Muscle of arm (tissue), 12 donors: ENCODE data around the gene STXBP6. TPM values are rescaled to one million over a fixed set of nuclear protein-coding genes. Genes with fewer than 3 reads are reported as not detected.
A peak's percentile ranks its signal among the peaks of the same experiment; 100 is the strongest.
"Not testable (repeated sequence)": the region's sequence is repeated elsewhere in the genome, so short reads cannot be mapped to it uniquely, and the experiment has no call there.

Experiments used
- DNase-seq: peaks from one replicate; pipeline ENCODE4 v3.0.0-alpha.2; 2013
- polyA plus RNA-seq, 12 donors: library from polyadenylated mRNA; unstranded; fragments of 120-200 nt; gene quantifications; one replicate each; pipeline ENCODE4 v1.2.1, GENCODE V29; 2013; ENCODE audit not compliant: insufficient read length in 12 of 12

STXBP6 gene
- polyA plus RNA-seq, 12 donors: 14.8 to 27.1 (median 19.8) TPM; not detected in 1

DNA sequence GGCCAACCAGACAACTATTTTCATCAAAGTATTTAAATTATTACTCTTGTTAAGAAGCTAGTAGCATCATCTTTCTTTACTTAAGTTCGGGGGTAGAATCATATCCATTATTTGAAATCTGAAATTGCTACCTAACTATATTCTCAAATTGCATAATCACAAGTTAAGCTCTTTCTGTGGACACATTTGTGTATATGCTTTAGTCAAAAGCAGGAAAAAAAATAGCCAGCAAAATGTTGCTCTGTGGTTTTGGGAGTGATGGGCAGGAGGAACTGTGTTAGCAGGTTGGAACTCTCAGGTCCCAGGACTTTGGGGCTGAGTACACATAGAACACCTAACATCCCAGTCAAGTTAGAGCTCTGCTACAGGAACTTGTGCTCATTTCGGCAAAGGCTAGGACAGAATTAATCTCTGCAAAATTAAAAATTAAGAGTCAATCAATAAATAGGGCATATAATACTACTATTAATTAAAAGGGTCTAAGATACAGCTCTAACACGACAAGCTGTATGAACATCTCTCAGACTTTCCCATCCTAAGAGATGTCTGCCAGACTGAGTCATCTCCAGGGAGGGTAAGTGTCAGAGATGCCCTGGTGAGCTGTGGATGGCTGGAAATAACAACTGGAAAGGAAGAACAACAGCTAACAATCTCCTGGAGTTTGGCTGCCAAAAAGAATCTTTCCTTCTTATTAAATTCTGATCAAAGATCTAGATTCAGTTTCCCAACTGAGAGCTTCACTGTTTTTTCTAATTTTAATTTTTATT, 212.5 kb downstream of the STXBP6 start:
- no peak for DNase-seq

DNA sequence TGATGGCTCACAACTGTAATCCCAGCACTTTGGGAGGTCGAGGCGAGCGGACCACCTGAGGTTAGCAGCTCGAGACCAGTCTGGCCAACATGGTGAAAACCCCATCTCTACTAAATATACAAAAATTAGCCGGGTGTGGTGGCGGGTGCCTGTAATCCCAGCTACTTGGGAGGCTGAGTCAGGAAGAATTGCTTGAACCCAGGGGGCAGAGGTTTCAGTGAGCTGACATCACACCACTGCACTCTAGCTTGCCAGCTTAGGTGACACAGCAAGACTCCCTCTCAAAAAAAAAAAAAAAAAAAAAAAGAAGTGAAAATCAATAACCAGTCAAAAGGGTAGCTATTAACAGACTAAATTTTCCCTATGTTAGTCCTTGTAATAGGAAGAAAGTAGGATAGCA, 213.6 kb downstream of the STXBP6 start:
- DNase-seq: not testable (repeated sequence)

DNA sequence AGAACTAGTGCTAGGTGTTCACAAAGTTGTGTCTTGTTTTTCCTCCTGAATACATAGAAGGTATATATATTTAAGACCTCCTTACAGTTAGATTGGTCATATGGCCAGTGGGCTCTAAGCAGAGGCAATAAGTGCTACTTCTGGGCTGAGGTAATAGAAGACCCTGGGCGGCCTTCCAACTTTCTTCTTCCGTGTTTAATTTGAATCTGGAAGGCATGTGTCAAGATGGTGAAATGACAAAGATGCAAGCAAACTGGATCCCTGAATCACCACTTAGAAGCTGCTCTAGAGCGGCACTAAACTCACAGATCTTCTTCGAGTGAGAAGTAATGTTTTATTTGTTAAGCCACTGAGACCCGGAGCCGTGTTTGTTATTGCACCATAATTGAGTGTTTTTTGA, 215.0 kb downstream of the STXBP6 start:
- no peak for DNase-seq

DNA sequence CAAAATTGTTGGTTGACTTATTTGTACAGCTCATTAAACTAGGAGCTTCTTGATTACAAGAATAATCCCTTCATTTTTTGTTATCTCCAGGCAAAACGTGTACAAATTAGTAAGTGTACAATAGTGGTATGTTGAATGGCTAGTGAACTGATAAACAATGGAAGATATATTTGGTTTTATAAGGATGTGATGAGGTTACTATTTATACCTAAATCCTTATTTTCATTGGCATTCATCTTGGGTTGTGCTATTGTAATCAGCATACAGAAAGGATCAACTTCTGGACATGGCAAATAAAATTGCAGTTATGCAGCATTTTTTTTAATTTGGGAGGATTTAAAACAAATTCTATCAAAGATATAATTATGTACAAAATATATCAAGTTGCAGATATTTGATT, 216.6 kb downstream of the STXBP6 start:
- DNase-seq: no peak

DNA sequence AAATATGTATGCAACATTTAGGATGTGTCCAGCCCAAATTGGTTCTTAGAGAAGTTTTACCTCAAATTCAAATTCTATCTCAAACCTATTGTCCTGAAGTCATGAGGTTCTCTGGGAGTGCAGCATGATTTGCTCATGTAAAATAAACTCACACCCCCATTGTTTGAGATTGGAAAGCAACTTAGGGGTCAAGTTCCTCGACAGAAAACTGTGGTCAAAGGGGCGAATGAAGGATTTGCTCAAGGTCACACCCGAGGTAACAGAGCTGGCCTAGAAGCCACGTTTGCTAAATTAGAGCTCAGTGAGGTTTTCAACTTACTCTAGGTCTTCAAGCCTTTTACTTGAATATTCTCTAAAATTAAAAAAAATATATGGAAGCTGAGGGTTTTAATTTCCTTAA, 218.3 kb downstream of the STXBP6 start:
- no peak for DNase-seq

DNA sequence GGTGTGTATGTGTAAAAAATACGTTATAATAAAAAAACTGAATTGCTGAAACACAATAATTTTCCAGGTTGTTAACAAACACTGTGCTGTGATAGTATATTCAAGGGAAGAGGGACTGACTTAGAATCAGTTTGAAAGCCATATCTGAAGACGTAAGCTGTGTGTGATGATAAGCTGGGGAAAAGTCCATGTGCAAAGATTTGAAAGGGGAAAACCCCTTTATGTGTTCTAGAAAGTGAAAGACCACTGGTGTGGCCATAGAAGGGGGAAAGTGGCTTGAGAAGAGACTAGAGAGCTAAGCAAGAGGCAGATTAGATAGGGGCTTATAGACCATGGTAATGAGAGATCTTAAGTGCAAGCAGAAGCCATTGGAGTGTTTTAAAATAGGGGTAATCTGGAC, 220.1 kb downstream of the STXBP6 start:
- no peak for DNase-seq

DNA sequence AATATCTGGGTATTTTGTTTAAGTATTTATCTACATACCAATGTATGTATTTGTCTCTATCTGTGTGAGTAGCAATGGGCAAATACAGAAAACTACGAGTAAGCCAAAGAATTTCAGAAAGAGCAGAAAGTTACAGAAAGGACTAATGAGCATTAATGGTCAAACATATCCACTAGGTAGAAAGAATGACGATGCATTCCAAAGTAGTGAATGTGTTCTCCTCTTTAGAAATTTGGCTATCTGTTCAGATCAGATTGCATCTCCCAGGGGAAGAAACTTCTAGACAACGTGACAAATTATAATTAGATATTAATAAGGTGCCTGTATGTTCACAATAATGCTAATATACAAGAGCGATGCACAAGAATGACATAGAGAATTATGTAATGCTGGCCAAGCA, 221.5 kb downstream of the STXBP6 start:
- DNase-seq: no peak

DNA sequence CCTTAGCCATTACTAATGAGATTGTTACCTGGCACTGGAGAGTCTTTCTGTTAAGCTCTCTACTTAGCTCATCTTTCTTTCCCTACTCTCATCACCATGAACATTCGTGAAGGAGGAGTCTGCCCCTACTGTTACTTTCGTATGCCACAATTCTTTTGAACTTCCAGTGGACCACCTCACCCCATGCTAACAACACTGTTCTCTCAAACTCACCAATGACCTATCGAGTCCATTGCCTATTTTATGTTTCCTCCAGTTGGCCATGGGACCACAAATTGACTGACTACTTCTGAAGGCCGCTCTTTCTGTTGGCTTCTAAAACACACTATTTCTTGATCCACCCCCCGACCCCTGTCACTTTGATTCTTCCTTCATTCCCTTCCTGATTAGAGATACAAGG, 223.6 kb downstream of the STXBP6 start:
- DNase-seq: no peak

DNA sequence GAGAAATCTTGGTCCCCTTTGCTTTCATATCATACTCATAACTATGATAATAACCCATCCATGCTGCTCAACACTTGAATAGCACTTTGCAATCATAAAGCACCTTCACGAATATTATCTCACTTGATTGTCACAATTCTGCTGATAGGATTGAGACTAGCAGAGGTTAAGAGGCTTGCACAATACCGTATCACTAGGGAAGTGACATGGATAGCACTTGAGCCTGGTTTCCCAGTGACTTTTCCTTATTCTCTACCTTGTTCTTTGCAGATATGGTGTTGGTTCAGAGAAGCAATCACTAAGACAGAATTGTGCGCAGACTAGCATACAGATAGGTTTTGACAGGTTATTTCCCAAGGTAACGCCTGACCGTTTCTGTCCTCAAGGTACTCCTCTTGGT, 229.3 kb downstream of the STXBP6 start:
- no peak for DNase-seq

DNA sequence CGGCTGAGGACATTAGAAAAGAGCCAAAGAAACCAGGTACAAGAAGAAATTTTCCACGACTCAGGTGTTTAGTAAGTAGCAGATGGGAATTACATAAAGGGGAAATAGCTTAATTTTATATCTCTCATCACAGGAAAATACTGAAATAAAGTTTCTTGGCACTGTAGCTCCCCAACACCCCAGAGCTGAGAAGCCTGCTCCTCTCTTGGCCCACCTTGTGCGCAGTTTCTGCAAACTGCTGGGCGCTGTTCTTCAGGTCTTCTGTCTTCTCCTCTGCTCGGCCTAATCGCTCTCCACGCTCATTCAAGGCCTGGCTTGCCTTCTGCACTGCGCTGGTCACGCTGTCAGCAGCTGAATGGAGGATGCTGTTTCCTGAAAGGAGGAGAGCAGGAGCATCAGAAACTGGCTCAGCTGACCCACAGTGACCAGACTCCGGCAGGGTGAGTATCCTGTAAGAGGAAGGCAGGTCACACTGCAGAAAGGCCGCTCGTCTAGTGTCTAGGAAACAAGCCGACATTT, 231.1 kb downstream of the STXBP6 start:
- no peak for DNase-seq

DNA sequence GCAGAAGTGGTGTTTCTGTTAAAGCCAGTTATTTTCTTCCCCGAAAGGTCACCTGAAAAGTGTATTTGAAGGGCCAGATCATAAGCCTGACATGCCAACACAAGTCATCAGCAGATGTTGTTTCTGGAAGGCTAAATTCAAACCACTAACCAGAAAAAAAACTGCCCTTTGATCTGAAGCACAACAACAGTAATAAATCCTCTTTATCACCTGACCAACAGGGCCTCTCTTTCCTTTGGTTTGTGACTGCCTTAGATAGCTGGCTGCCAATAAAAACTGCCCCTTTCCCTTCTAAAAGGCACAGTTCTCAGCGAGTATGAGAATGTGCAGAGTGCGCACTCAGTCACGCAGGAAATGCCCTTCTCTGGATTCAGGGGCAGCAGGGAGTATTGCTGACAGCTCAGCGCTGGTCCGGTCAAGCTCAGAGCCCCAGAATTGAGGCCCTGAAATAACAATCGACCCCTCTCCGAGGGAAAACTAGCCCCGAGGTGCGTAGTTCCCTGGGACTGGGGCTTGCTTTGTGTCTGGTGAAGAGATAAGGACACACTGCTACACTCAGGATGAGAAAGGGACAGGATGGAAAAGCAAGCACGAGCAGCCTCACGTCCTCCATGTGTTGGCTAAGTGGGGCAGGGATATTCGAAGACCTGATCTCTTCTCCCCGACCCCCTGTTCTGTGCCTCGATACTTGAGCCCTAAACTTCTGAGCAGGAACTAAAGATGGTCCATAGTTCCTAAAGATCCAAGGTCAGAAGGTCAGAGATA, 231.7 kb downstream of the STXBP6 start:
- DNase-seq: no peak

DNA sequence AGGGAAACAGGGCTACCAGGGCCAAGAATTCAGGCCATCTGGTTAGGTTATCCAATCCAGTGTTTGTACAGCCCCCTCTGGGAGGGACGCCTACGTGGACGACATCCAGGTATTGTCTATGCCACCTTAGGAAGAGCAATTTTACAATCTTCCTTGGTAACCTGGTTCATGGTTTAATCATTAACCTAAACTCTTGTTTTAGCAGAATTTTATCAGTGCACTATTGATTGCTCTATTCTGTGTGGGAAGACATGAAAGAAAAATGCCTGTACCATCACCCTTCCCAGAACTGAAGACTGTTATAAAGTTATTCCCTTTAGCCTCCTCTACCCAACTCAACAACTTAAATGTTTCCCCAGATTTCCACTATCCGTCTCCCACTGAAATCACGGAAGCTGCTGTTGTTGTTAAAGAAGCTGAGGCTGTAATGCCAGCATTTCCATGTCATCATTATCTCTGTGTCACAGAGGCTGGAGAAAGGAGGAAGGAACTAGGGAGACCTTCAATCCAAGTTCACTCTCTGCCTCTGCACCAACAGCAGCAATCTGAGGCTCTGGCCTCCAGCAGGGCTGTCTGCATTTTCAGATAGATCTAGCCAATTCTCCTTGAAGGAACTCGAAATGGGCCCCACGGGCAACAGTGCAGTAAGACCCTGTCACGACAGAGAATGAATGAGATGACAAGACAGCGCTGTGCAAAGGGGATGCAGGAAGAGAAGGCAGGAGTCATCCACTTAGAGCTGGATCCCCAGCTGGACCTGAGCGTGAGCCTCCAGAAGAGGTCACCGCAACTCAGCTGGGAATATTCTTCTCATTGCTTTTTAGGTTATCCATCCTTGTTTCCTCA, 232.5 kb downstream of the STXBP6 start:
- DNase-seq: peak; percentile 67

DNA sequence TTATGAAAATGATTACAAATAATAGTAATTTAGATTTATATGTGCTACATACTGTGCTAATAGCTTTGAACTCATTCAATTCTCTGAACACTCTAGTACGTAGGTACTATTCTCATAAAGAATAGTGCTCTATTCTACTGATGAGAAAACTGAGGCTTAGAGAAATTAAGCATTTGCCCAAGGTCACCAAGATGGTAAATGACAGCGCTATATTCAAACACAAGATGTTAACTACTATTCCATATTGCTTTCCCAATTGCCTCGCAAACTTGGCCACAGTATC, 233.1 kb downstream of the STXBP6 start:
- no peak for DNase-seq

DNA sequence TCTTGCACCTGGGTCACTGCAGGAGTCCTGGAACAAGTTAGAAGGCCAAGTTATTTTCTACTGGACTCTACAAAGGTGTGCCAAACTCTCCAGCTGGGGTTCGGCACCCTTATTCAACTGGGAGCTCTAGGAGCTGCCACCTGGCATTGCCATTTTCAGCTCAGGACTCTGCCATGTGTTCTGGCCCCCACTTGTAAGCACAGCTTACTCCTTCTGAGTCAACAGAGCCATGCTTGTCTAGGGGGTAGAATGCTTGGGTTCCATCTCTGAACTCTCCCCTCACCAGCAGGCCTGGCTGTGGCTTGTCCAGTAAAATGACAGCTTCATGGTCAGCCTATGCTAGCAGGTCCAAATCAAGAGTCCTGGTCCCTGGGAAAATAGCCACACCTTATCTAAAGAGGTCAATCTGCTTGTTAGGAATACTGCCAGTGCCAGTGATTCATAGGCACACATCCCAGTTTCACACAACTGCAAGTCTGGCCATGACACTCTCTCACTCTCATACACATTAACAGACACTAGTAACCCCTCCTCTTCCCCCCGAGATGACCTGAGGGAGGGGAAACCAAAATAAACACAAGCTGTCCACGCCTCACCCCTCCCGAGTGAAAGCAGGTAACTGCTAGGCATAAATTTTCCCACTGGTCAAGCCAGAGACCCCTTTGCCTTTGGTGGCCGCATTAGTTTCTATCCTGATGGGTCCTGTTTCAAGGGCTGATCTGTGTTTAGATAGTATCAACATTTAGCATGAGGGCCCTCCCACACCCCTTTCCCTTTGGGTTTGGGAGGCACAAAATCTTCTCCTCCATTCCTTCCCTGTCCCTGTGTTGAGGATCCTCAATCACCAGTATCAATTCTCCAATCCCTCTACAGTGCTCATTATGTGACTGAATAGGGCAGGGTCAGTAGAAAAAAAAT, 233.7 kb downstream of the STXBP6 start:
- DNase-seq: no peak

DNA sequence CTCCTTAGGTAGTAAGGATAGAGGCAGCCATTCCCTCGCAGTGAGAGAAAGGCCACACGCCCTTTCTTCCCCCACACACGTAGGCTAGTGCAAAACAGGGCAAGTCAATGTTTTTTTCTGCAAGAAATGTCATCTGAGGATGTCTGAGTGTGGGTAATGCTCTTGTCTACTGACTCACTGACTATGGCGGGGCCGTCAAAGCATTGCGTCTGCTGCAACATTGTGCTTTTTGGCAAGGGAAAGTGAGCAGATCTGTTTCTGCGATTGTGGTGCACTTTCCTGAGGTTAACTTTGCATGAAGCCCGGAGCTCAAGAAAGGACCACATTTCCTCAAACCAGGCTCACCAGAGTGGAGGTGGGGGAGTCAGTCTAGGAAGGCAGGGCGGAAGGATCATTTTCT, 234.4 kb downstream of the STXBP6 start:
- no peak for DNase-seq

DNA sequence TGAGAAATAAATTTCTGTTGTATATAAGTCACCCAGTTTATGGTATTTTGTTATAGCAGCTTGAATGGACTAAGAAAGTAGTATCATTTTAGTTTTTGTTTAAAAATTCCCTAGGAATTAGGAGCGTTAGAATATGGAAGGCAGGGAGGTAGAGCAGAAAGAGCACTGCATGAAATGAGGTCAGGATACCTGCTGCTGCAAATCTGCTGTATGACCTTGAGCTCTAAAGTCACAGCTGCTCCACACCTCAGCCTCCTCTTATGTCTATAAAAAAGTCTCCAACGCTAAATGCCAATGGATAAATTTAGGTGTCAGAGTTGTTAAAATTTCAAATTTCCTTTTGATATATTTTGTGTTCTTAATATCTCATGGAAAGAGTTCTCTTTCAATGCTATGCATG, 235.0 kb downstream of the STXBP6 start:
- DNase-seq: no peak

DNA sequence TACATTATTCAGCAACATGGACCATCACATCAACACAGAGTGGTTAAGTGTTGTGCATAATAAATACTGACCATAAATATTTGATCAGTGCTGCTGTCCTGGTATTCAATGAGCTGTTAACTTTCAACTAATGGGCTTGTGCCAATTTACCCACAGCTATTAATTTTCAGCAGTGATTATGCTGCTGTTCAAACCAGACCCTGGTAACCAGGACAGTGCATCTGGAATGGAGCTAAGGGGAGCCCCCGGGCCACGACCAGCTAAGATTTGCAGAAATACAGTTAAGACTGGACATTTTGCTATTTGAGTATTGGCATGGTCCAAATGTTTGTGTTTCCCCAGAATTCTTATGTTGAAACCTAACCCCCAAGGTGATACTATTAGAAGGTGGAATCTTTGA, 235.6 kb downstream of the STXBP6 start:
- DNase-seq: no peak

DNA sequence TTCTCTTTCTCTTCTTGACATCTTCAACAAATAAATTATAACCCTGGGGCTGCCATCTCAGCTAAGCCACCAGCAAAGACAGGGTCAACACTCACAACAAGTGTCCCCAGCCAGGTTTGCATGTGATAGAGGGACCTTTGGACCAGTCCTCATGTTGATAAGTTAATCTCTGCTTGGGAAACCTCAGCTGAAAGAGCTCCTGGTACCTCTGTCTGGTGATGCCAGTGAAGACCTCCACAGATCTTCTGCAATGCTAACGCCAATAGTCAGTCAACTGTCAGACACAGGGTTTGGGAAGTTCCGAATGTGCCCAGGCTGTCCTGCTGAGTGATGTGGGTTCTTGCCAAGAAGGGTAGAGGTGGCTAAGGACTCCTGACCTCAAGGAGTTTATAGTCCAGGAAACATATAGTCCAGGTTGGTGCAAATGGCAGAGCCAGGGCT, 236.1 kb downstream of the STXBP6 start:
- no peak for DNase-seq

DNA sequence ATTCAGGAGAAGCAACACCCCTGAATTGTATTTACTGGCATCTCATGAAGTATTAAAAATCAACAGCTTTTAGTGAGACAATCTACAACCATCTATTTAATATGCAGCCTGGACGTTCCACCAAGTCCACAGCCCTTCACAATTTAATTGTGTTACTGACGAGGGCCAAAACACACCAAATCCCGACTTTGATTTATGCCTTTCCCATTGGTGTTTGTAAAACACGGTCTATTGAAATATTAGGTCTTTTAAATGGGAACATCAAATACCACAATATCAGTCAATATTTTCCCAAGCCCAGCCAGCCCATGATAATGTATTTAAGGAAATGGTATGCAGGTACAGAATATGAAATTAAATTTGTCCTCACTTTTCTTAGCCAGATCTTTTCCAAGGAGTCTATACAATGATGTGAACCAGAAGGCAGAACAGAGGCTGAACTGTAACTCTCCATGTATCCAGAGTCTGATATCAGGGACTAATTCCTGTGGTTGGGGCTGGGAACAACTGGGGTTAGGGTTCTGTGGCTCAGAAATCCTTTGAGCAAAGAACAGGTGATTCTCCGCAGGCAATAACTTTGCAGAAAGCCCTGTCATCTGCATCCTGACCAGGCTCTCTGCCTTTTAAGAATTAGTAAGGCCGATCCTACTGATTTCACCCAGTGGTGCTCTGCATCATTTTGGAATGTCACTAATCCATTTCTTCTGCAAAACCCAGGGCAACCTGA, 236.7 kb downstream of the STXBP6 start:
- no peak for DNase-seq

DNA sequence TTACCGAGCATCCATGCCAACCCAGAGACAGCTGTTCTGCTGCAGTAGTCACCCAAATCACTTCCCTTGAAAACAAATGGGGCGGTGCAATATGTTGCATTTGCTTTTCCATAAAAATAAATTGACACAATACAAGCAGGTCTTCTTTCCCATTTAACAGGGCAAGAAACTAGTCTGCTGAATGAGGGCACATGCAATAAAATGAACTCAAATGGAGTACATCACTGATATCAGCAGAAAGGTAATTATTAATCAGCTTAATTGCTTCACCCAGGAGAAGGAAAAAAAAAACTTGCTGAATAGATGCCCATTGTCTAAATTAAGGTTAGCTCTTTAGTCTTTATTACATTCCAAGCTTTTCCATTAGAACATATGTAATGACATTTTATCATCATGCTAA, 240.8 kb downstream of the STXBP6 start:
- no peak for DNase-seq

DNA sequence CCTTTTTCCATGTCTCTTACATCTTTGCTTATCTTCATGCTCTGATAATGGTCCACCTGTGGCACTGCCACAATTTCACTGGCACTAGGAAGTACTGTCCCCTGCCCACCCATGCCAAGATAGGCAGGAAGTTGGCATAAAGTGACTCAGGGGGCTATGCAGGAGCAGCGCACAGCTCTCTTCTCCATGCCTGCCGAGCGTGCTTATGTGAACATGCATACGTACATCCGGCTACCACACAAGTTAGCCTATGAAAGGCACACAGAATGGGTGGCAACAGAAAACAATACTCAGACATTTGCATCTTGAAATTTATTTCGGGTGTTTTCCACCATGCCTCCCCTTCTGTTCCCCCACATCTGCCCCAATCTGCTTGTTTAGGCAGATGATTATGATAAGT, 241.5 kb downstream of the STXBP6 start:
- DNase-seq: no peak
